HT1080 (cell line): ENCODE results near the gene KDM3B. TPM values are rescaled to one million over a fixed set of nuclear protein-coding genes. Genes with fewer than 3 reads are reported as not detected.
"Not testable (repeated sequence)": the region's sequence is repeated elsewhere in the genome, so short reads cannot be mapped to it uniquely, and the experiment has no call there.

Source experiments
- DNase-seq: peaks from one replicate; pipeline ENCODE4 v3.0.0-alpha.2; 2015; ENCODE audit warnings: low read depth
- small RNA-seq: library from RNA; depleted of rRNA; stranded (forward); fragments of <200 nt; gene quantifications from one replicate; pipeline ENCODE3, GENCODE V24; 2014
- total RNA-seq: library from RNA; depleted of rRNA; stranded (reverse); fragments of >200 nt; shearing (Covaris generic); gene quantifications from 2 replicates; pipeline ENCODE4 v1.2.3, GENCODE V29; 2014; rRNA removed

Gene KDM3B
- total RNA-seq, 1 experiment from 2014 or later, result 37.4 TPM

GRCh38 chr5:138466900-138467710 is 114.6 kb downstream of the KDM3B start:
- no peak for DNase-seq

GRCh38 chr5:138467711-138468132 is 115.2 kb downstream of the KDM3B start:
- no peak for DNase-seq

- no peak for DNase-seq
Observed at GRCh38 chr5:138468133-138468965, 115.9 kb downstream of the KDM3B start.

GRCh38 chr5:138468966-138469539 is 116.6 kb downstream of the KDM3B start:
- DNase-seq, result no peak

DNA sequence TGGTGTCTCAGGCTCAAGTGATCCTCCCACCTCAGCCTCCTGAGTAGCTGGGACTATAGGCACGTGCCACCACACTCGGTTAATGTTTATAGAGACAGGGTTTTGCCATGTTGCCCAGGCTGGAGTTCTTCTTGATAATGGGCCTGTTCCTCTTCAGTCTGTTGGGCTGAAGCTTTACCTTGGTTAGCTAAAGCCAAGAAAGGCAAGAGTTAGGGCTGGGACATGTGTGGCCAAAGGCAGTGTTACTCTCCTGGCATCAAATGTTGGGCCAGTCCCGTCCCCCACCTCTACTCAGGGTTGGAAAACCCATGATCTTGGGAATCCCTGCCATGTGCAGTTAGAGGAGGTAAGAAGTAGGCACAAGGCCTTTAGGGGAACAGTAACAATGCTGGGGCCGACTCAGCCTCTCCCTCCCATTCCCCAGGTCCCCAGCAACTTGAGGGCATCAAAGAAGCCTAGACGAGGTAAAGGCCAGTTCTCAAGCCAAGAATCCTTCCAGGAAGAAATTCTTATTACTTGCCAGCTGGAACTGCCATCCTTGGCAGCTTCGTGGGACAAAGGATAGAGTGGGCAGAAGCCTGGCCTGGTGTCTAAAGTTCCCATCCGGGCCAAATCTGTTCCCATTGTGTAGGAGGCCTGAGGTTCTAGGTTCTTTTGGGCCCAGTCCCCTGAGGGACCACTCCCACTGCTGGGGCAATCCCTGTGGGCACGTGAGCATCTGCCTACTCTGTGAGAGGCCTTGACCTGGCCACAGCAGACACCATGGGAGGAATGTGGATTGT is 117.2 kb downstream of the KDM3B start:
- no peak for DNase-seq

DNA sequence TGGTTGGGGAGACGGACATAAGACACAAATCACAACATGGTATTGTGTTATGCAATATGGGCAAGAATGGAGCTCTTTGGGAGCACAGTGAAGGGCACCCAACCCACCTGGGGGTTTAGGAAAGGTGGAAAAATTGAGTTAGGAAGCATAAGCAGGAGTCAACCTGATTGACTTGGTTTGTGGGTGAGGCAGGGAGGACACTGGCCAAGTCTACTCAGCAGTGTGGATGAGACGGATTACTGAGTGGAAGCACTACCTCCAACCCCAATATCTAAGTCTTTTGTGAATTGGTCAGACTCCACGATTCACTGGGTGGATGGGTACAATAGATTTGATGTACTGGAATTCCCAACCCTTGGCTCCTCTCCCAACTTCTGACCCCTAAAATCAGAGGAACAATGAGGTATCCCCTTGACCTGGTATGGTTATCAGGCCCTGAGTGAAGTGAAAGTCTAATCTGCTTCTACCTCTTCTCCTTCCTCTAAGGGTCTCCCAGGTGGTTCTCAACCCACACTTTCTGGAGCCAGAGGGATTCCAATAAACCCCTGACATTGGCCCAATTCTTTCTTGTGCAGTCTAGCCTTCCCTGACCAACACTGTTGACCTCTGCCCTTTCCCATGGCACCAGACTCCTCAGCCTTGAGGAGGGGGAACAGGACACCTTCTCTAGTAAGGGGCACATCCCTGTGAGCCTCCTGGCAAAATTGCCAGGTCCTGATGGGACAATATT is 118.0 kb downstream of the KDM3B start:
- DNase-seq, result no peak

DNA sequence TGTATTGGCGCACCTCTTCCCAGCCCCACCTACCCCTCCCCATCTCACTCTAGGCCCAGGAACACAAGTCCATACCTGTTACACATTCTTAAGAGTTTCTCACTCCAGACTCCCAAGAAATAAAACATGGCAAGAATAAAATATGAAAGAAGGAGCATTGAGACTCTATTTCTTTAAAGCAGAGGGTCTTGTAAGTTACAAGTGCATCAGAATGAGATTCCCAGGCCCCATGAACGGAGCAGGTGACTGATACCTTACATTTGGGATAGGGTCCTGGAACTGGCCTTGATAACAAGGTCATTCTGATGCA is 118.5 kb downstream of the KDM3B start:
- no peak for DNase-seq

GRCh38 chr5:138472353-138472752 is 119.9 kb downstream of the KDM3B start:
- DNase-seq, result no peak

DNA sequence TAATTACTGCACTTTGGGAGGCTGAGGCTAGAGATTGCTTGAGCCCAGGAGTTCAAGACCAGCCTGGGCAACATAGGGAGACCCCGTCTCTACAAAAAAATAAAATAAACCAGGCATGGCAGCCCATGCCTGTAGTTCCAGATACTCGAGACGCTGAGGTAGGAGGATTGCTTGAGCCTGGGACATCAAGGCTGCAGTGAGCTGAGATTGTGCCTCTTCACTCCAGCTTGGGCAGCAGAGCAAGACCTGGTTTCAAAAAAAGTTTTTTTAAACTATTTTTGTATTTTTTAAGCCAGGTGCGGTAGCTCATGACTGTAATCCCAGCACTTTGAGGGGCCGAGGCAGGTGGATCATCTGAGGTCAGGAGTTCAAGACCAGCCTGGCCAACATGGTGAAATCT is 120.7 kb downstream of the KDM3B start:
- not testable (repeated sequence) for DNase-seq

DNA sequence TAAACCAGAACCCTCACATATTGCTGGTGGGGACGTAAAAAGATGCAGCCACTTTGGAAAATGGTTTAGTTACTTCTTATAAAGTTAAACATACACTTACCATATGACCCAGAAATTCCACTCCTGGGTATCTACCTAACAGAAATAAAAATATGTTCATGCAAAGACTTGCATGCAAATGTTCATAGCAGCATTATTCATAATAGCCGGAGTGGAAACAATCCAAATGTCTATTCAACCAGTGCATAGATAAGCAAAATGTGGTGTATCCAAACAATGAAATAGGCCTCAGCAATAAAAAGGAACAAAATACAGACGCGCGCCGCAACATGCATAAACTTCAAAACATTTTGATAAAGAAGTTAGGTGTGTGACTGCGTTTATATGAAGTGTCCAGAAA is 124.4 kb downstream of the KDM3B start:
- no peak for DNase-seq

DNA sequence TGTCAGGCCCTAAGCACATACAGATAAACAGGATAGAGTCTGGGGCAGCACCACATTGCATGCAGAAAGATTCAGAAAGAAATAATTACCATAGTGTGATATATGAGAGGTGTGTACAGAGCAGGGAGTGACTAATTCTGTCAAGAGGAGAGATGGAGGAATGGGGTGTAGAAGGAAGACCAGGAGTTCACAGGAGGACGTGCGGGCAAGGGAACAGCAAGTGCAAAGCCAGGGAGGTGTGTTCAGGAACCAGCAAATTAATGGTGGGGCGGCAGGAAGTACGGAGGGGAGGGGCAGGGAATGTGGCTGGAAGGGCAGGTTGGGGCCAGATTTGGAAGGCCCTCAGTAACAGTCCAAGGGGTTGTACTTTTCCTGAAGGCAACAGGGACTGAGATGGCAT is 130.2 kb downstream of the KDM3B start:
- DNase-seq, result no peak

Small RNA genes lying within 50 kb of the gene (small RNA-seq; reads per million reads assigned to genes)
- gene AC113403.1, result not detected

Other genes starting within 250 kb of the KDM3B start
- not detected in 2 replicates for gene NME5, start 213.3 kb upstream of the KDM3B start, total RNA-seq
- gene BRD8, start 174.1 kb upstream of the KDM3B start, total RNA-seq, result 48.9 and 59.1 TPM in 2 replicates
- 99.6 and 107 TPM in 2 replicates for gene KIF20A, start 173.6 kb upstream of the KDM3B start, total RNA-seq
- 55.0 and 56.1 TPM in 2 replicates for gene CDC23, start 139.4 kb upstream of the KDM3B start, total RNA-seq
- gene GFRA3, start 78.1 kb upstream of the KDM3B start, total RNA-seq, result not detected in 2 replicates
- 14.0 and 15.5 TPM in 2 replicates for gene CDC25C, start 20.9 kb upstream of the KDM3B start, total RNA-seq
- gene FAM53C, start 14.4 kb upstream of the KDM3B start, total RNA-seq, result 52.9 and 58.0 TPM in 2 replicates
- 1.6 and 2.6 TPM in 2 replicates for gene REEP2, start 86.4 kb downstream of the KDM3B start, total RNA-seq
- 0.60 and 0.64 TPM in 2 replicates for gene EGR1, start 112.8 kb downstream of the KDM3B start, total RNA-seq
- 188 and 191 TPM in 2 replicates for gene ETF1, start 190.6 kb downstream of the KDM3B start, total RNA-seq
- gene HSPA9, start 222.7 kb downstream of the KDM3B start, total RNA-seq, result 469 and 486 TPM in 2 replicates